ENCODE data around the gene OR10A3.
A peak's percentile ranks its signal among the peaks of the same experiment; 100 is the strongest.
"Not testable (repeated sequence)": the region's sequence is repeated elsewhere in the genome, so short reads cannot be mapped to it uniquely, and the experiment has no call there.

The OR10A3 gene

GRCh38 chr11:7941608-7942007, at the start of gene OR10A3:
TSS of gene OR10A3 (minus strand) at chr11:7941708. CDS start at chr11:7939520, 2,188 bp downstream.
- no peak for DNase-seq (ENCODE audit: low spot score)

GRCh38 chr11:7987560-7987883, 46.0 kb upstream of the OR10A3 start:
- DNase-seq (ENCODE audit: low spot score), result not testable (repeated sequence)

- peak; percentile 99 for DNase-seq (ENCODE audit: low spot score)
These were observed 45.5 kb upstream of the OR10A3 start, which contains the start of gene EIF3F for GRCh38 chr11:7986768-7987559. TSS of gene EIF3F (plus strand) at chr11:7987337. CDS start at chr11:7987353, 16 bp downstream.

- no peak for DNase-seq (ENCODE audit: low spot score)
These were observed 42.5 kb upstream of the OR10A3 start for GRCh38 chr11:7983832-7984590.

- no peak for DNase-seq (ENCODE audit: low spot score)
These were observed 41.1 kb upstream of the OR10A3 start for GRCh38 chr11:7982582-7983119.

GRCh38 chr11:7981619-7982157, 40.2 kb upstream of the OR10A3 start:
- no peak for DNase-seq (ENCODE audit: low spot score)

GRCh38 chr11:7977232-7977917, 35.9 kb upstream of the OR10A3 start:
- no peak for DNase-seq (ENCODE audit: low spot score)

GRCh38 chr11:7974668-7975067, 33.2 kb upstream of the OR10A3 start:
- DNase-seq (ENCODE audit: low spot score), result no peak

- DNase-seq (ENCODE audit: low spot score), result no peak
These were observed 31.5 kb upstream of the OR10A3 start for GRCh38 chr11:7973011-7973410.

- no peak for DNase-seq (ENCODE audit: low spot score)
These were observed 30.3 kb upstream of the OR10A3 start for GRCh38 chr11:7971846-7972245.

- no peak for DNase-seq (ENCODE audit: low spot score)
These were observed 28.5 kb upstream of the OR10A3 start for GRCh38 chr11:7969756-7970646.

- DNase-seq (ENCODE audit: low spot score), result no peak
These were observed 27.2 kb upstream of the OR10A3 start for GRCh38 chr11:7968686-7969085.

GRCh38 chr11:7967826-7968225, 26.3 kb upstream of the OR10A3 start:
- DNase-seq (ENCODE audit: low spot score), result no peak

GRCh38 chr11:7967097-7967496, 25.6 kb upstream of the OR10A3 start:
- no peak for DNase-seq (ENCODE audit: low spot score)

GRCh38 chr11:7965386-7965785, 23.9 kb upstream of the OR10A3 start, which contains the start of gene NLRP10:
TSS of gene NLRP10 (minus strand) at chr11:7965447. CDS start at chr11:7963495, 1,952 bp downstream.
- no peak for DNase-seq (ENCODE audit: low spot score)

- DNase-seq (ENCODE audit: low spot score), result no peak
These were observed 23.4 kb upstream of the OR10A3 start for GRCh38 chr11:7964873-7965272.

GRCh38 chr11:7964261-7964660, 22.8 kb upstream of the OR10A3 start:
- DNase-seq (ENCODE audit: low spot score), result no peak

- DNase-seq (ENCODE audit: low spot score), result no peak
These were observed 13.7 kb upstream of the OR10A3 start for GRCh38 chr11:7955191-7955590.

- no peak for DNase-seq (ENCODE audit: low spot score)
These were observed 8.4 kb upstream of the OR10A3 start for GRCh38 chr11:7949934-7950333.

- DNase-seq (ENCODE audit: low spot score), result no peak
These were observed 2.6 kb upstream of the OR10A3 start for GRCh38 chr11:7944123-7944522.

GRCh38 chr11:7941146-7941545, 362 bp downstream of the OR10A3 start:
- DNase-seq (ENCODE audit: low spot score), result no peak
